HCT116 (cell line): ENCODE measurements around the gene NTS.

Source experiments
- ATF3 ChIP-seq: IDR thresholded peaks from 2 replicates; pipeline ENCODE4 v1.6.1; 2012
- CTCF ChIP-seq, 3 experiments: fragments of 200-600 bp in 1 of 3; sonication (generic) in 1 of 3; IDR thresholded peaks in 2 of 3; conservative IDR thresholded peaks in 1 of 3; 2 replicates each; pipeline ENCODE4 v1.5.1; 2012 to 2017; ENCODE audit warnings: low read depth in 2 of 3, low read length in 2 of 3, antibody characterized with exemption in 1 of 3, borderline replicate concordance in 1 of 3, control low read depth in 1 of 3, mild to moderate bottlenecking in 1 of 3, mixed read lengths in 1 of 3, mixed run types in 1 of 3, moderate library complexity in 1 of 3; ENCODE audit not compliant: insufficient read depth in 1 of 3
- FOSL1 ChIP-seq: IDR thresholded peaks from 2 replicates; pipeline ENCODE4 v1.6.1; 2012; ENCODE audit warnings: low read depth
- POLR2A ChIP-seq: IDR thresholded peaks from 2 replicates; pipeline ENCODE4 v1.7.0; 2011; ENCODE audit warnings: borderline replicate concordance; ENCODE audit not compliant: insufficient read depth, insufficient read length; ENCODE audit errors: extremely low read depth
- POLR2AphosphoS5 ChIP-seq: IDR thresholded peaks from 2 replicates; pipeline ENCODE4 v1.6.1; 2011; ENCODE audit warnings: mild to moderate bottlenecking, low read depth, low read length, moderate library complexity
- RAD21 ChIP-seq: IDR thresholded peaks from 2 replicates; pipeline ENCODE4 v1.6.1; 2012; ENCODE audit warnings: low read depth, mild to moderate bottlenecking
- SIN3A ChIP-seq: IDR thresholded peaks from 2 replicates; pipeline ENCODE4 v1.6.1; 2012; ENCODE audit warnings: low read depth
- TCF7L2 ChIP-seq: IDR thresholded peaks from 2 replicates; pipeline ENCODE4 v1.7.0; 2011; ENCODE audit warnings: borderline replicate concordance, inconsistent platforms; ENCODE audit not compliant: insufficient read depth, insufficient read length; ENCODE audit errors: extremely low read depth

GRCh38 chr12:85828576-85828975 is 45.5 kb upstream of the NTS start:
- TF ChIP-seq CTCF (IDR thresholded peaks at IDR 0.05 in 2 of 3, conservative IDR thresholded peaks at IDR 0.05 in 1 of 3; ENCODE audit: borderline replicate concordance in 1 of 3, insufficient read depth in 1 of 3, low read depth in 2 of 3, low read length in 2 of 3) (no peak), POLR2AphosphoS5 (no peak), POLR2A (no peak), FOSL1 (no peak), TCF7L2 (no peak), ATF3 (no peak), RAD21 (no peak), SIN3A (no peak)
